RWPE2 (cell line): Measurements from ENCODE around the gene SCRN1.
A peak's percentile ranks its signal among the peaks of the same experiment; 100 is the strongest.

Experiments
- ATAC-seq: fragments of 200-7000 bp; cut with Tn5 transposase; 3 replicates; pipeline ENCODE4 v1.9.1; 2021; ENCODE audit warnings: low read depth
- DNase-seq: peaks from one replicate; pipeline ENCODE4 v3.0.0-alpha.2; 2020; ENCODE audit warnings: low spot score
- H3K27ac ChIP-seq: fragments of 450-650 bp; 2 replicates; pipeline ENCODE4 v1.5.1; 2017; ENCODE audit warnings: mild to moderate bottlenecking; ENCODE audit not compliant: poor library complexity, severe bottlenecking
- H3K27me3 ChIP-seq: fragments of 250-450 bp; sonication (Bioruptor Pico); 2 replicates; pipeline ENCODE4 v1.5.1; 2021; ENCODE audit warnings: mild to moderate bottlenecking, moderate library complexity; ENCODE audit not compliant: insufficient read depth, poor library complexity, severe bottlenecking
- H3K36me3 ChIP-seq: fragments of 250-450 bp; sonication (Bioruptor Pico); 2 replicates; pipeline ENCODE4 v1.5.1; 2020; ENCODE audit warnings: low read depth, mild to moderate bottlenecking, moderate library complexity
- H3K4me1 ChIP-seq: fragments of 250-450 bp; sonication (Bioruptor Pico); 2 replicates; pipeline ENCODE4 v1.5.1; 2021; ENCODE audit warnings: mild to moderate bottlenecking, moderate library complexity; ENCODE audit not compliant: insufficient read depth, poor library complexity, severe bottlenecking
- H3K4me3 ChIP-seq: fragments of 250-450 bp; sonication (Bioruptor Pico); 2 replicates; pipeline ENCODE4 v1.5.1; 2021; ENCODE audit warnings: mild to moderate bottlenecking, moderate library complexity; ENCODE audit not compliant: severe bottlenecking
- H3K9me3 ChIP-seq: fragments of 250-450 bp; sonication (Bioruptor Pico); 2 replicates; pipeline ENCODE4 v1.5.1; 2021; ENCODE audit warnings: mild to moderate bottlenecking, moderate library complexity; ENCODE audit not compliant: severe bottlenecking
- TF ChIP-seq, protein P1 (sequence below): fragments of 450-650 bp; IDR thresholded peaks from one replicate; pipeline ENCODE4 v1.5.1; 2017; ENCODE audit warnings: mild to moderate bottlenecking, moderate library complexity; ENCODE audit not compliant: poor library complexity, severe bottlenecking

The SCRN1 gene, protein sequence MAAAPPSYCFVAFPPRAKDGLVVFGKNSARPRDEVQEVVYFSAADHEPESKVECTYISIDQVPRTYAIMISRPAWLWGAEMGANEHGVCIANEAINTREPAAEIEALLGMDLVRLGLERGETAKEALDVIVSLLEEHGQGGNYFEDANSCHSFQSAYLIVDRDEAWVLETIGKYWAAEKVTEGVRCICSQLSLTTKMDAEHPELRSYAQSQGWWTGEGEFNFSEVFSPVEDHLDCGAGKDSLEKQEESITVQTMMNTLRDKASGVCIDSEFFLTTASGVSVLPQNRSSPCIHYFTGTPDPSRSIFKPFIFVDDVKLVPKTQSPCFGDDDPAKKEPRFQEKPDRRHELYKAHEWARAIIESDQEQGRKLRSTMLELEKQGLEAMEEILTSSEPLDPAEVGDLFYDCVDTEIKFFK

DNA sequence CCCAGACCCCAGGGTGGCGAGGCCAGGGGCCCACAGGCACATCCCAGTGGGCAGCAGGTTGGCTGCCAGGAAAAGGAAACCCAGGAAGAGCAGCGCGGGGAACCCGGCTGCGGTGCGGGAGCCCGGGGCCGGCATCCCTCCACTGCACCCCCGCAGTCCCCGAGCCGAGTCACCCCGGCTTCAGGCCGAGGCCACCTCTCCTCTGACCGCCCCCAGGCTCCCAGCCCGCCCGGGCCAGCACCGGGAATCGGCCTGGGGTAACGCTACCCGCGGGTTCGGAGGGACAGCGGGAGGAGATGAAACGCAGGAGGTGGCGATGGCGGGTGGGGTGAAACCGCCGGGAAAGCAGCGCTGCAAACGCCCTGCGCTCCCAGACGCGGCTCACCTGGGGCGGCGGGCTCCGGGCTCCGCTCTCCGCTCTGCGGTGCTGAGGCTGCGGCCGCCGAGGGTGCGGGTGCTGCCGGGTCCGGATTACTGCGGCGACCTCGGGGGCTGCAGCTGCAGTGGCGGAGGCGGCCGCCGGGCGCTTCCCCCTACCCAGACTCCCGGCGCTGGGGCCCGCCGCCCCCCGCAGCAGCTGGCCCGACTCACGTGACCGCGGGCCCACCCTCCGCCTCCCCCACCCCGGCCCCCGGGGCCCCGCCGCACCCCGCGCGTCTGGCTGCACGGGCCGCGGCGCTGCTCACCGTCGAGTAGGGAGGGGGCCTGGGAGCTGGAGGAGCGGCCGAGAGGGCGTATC, at the start of gene SCRN1:
SCRN1 (minus strand) TSS at position 545 of the 739 bp plus-strand sequence. CDS start 20,734 bp downstream, outside the sequence.
- peak; percentile 50 for ATAC-seq
- peak within 1 kb of the TSS; percentile 98 for H3K27ac ChIP-seq
- peak; percentile 60 for DNase-seq
- peak within 1 kb of the TSS; percentile 66 for H3K4me3 ChIP-seq
- TF ChIP-seq, protein P1, sequence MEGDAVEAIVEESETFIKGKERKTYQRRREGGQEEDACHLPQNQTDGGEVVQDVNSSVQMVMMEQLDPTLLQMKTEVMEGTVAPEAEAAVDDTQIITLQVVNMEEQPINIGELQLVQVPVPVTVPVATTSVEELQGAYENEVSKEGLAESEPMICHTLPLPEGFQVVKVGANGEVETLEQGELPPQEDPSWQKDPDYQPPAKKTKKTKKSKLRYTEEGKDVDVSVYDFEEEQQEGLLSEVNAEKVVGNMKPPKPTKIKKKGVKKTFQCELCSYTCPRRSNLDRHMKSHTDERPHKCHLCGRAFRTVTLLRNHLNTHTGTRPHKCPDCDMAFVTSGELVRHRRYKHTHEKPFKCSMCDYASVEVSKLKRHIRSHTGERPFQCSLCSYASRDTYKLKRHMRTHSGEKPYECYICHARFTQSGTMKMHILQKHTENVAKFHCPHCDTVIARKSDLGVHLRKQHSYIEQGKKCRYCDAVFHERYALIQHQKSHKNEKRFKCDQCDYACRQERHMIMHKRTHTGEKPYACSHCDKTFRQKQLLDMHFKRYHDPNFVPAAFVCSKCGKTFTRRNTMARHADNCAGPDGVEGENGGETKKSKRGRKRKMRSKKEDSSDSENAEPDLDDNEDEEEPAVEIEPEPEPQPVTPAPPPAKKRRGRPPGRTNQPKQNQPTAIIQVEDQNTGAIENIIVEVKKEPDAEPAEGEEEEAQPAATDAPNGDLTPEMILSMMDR: no peak
- H3K9me3 ChIP-seq: no peaks in the 10 kb centered on the region
- H3K27me3 ChIP-seq: no peaks in the 10 kb centered on the region
- no peaks in the 10 kb centered on the region for H3K36me3 ChIP-seq
- peaks cover 20% of the 10 kb centered on the region for H3K4me1 ChIP-seq

DNA sequence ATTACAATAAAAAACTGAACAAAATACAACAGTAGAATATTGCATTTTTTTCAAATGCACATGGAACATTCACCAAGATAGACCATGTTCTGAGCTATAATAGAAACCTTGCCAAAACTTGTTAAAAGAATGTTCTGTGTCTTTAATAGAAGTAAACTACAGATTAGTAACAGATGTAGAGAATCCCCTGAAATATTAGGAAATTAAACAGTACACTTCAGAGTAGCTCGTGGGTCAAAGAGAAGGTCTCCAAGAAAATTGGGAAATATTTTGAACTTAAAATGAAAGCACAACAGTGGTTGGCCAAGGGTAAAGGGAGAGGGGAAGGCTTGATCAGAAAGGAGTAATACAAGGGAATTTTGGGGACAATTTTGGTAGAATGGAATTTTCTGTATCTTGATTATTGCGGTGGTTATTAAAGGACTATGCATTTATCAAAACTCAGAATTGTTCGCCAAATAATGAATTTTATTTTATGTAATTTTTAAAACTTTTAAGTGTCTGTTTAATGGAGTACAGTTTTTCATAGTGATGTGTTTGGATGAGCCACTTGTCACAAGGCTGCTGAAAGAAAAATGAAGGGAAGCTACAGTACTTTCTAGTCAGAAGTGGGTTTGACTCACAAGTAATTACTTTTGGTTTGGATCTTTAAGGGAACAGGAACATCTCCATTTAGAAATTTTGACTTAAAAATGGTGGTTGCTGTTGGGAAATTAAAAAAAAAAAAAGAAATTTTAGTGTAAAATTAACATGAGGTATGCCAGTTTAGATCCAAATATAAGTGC, 48.8 kb upstream of the SCRN1 start:
- peaks cover 2% of the 10 kb centered on the region; the same call in 1 of the 2 replicates for H3K36me3 ChIP-seq
- no peaks in the 10 kb centered on the region for H3K9me3 ChIP-seq
- DNase-seq: no peak
- no peak for ATAC-seq
- H3K4me1 ChIP-seq: no peaks in the 10 kb centered on the region
- no peaks in the 10 kb centered on the region for H3K27me3 ChIP-seq
- H3K4me3 ChIP-seq: no peak overlapping the region
- TF ChIP-seq, protein P1: no peak
- H3K27ac ChIP-seq: no peak overlapping the region

DNA sequence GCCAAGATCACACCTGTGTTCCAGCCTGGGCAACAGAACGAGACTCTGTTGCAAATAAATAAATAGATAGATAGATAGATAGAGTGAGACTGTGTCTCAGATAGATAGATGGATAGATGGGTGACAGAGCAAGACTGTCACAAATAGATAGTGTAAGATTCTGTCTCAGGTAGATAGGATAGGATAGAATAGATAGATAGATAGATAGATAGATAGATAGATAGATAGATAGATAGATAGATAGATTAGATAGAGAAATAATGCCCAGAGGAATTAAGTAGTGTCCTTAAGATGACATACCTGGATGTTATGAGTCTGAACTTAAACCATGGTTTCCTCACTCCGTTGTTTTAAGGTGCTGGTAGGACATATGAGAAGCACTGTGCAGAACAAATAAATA, 46.6 kb upstream of the SCRN1 start:
- Histone ChIP-seq H3K9me3 (no peaks in the 10 kb centered on the region), H3K4me1 (peaks cover 6% of the 10 kb centered on the region), H3K27ac (no peak overlapping the region), H3K4me3 (no peak overlapping the region), H3K36me3 (peaks cover 7% of the 10 kb centered on the region; the same call in 1 of the 2 replicates), H3K27me3 (no peaks in the 10 kb centered on the region)
- ATAC-seq (no peak), DNase-seq (no peak)
- TF ChIP-seq, protein P1: no peak

DNA sequence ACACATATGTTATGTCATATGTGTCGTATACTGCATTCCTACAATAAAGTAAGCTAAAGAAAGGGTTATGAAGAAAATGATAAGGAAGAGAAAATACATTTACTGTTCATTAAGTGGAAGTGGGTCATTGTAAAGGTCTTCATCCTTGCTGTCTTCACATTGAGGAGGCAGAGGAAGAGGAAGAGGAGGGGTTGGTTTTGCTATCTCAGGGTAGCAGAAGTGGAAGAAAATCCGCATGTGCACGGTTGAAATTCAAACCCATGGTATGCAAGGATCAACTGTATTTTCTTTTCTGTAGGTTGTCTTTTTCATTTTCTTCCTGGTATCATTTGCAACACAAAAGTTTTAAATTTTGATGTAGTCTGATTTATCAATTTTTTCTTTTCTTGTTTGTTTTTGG, 44.9 kb upstream of the SCRN1 start:
- TF ChIP-seq, protein P1: no peak
- H3K36me3 ChIP-seq: peaks cover 7% of the 10 kb centered on the region; the same call in 1 of the 2 replicates
- no peak overlapping the region for H3K27ac ChIP-seq
- H3K4me3 ChIP-seq: no peak overlapping the region
- H3K4me1 ChIP-seq: peaks cover 10% of the 10 kb centered on the region
- H3K27me3 ChIP-seq: no peaks in the 10 kb centered on the region
- ATAC-seq: no peak
- no peak for DNase-seq
- no peaks in the 10 kb centered on the region for H3K9me3 ChIP-seq
